Natural killer cell treated with Interleukin-12 subunit alpha and Interleukin-12 subunit beta and Interleukin-15 and Interleukin-18, amount 100 ng/mL, for 72 hours (primary cell): ENCODE data around the gene PTPRN2. TPM values are rescaled to one million over a fixed set of nuclear protein-coding genes. Genes with fewer than 3 reads are reported as not detected.
"Not testable (repeated sequence)": the region's sequence is repeated elsewhere in the genome, so short reads cannot be mapped to it uniquely, and the experiment has no call there.

Source experiments
- ATAC-seq, 2 donors: fragments of 150-1000 bp; cut with Tn5 transposase in 1 of 2; sonication (Bioruptor Pico), chemical (Tn5 transposase) in 1 of 2; 2 replicates each; pipeline ENCODE4 v1.10.0; 2021
- DNase-seq: peaks from one replicate; pipeline ENCODE4 v3.0.0; 2022; ENCODE audit warnings: low spot score
- H3K27ac Mint-ChIP-seq, 2 donors: 1 replicate in 1 of 2; 2 replicates in 1 of 2; pipeline ENCODE4 v1.8.0; 2022; ENCODE audit warnings: mixed read lengths in 2 of 2, mild to moderate bottlenecking in 1 of 2, moderate library complexity in 1 of 2
- H3K27me3 Mint-ChIP-seq, 2 donors: 1 replicate in 1 of 2; 2 replicates in 1 of 2; pipeline ENCODE4 v1.8.0; 2022; ENCODE audit warnings: mixed read lengths in 2 of 2
- H3K36me3 Mint-ChIP-seq: one replicate; pipeline ENCODE4 v1.8.0; 2022; ENCODE audit warnings: mixed read lengths
- H3K4me1 Mint-ChIP-seq, 2 donors: 1 replicate in 1 of 2; 2 replicates in 1 of 2; pipeline ENCODE4 v1.8.0; 2022; ENCODE audit warnings: low read depth in 2 of 2, mixed read lengths in 2 of 2, mild to moderate bottlenecking in 1 of 2
- H3K4me3 Mint-ChIP-seq: one replicate; pipeline ENCODE4 v1.8.0; 2022; ENCODE audit warnings: mixed read lengths
- H3K9me3 Mint-ChIP-seq: 2 replicates; pipeline ENCODE4 v1.8.0; 2022; ENCODE audit warnings: mixed read lengths
- total RNA-seq, 2 donors: library from RNA; stranded (reverse); gene quantifications; one replicate each; pipeline ENCODE4 v1.2.3, GENCODE V29; 2022

The PTPRN2 gene
- total RNA-seq, 2 donors from 2014 or later = 0.17 to 0.74 TPM

DNA sequence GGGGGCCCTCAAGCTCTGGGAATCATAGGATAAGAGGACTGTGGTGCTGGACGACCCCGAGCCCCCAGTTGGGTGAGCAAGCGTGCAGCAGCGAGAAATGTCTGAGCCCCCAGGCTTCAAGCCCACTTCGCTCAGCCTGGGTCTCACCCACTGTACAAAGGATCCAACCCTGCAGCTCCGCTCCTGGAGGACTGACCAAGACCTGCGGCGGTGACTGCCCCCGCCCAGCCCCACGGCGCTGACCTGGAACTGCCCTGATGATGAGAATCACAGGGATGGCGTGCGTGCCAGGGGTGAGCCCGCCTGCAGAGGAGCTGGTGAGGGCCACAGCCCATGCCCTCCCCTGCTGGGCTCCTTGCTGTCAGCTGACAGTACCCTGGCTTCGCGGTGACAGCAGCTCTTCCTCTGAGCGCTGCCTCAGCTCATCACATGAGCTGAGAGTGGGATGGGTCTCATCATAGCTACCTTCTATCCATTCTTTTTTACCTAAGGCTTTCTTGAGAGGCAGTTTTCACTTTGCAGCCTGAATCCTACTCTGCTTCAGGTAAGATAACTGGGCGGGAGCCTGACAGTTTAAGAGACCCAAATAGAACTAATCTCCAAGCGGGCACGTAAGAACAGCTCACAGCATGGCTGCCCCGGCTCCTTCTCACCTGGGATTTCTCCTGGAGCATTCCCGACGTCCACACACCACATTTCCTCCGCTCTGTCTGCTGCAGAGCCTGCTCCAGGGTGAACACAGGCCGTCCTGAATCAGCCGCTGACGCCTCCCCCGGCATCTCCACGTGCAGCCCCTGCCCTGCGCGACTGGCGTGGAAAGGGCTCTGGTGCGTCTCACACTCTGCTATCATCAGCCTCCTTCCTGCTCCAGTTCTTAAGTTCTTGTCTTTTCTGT, 329.9 kb downstream of the PTPRN2 start:
- Mint-ChIP-seq H3K9me3 (no peaks in the 10 kb centered on the region), H3K27ac (no peak overlapping the region), H3K27me3 (no peaks in the 10 kb centered on the region), H3K36me3 (no peaks in the 10 kb centered on the region), H3K4me1 (no peaks in the 10 kb centered on the region), H3K4me3 (no peak overlapping the region)
- no peak for DNase-seq
- peak in 1 of 2 donors; percentile 24 for ATAC-seq

- DNase-seq = no peak
- no peak overlapping the region for H3K27ac Mint-ChIP-seq
Observed at GRCh38 chr7:158257001-158257400, 330.6 kb downstream of the PTPRN2 start.

DNA sequence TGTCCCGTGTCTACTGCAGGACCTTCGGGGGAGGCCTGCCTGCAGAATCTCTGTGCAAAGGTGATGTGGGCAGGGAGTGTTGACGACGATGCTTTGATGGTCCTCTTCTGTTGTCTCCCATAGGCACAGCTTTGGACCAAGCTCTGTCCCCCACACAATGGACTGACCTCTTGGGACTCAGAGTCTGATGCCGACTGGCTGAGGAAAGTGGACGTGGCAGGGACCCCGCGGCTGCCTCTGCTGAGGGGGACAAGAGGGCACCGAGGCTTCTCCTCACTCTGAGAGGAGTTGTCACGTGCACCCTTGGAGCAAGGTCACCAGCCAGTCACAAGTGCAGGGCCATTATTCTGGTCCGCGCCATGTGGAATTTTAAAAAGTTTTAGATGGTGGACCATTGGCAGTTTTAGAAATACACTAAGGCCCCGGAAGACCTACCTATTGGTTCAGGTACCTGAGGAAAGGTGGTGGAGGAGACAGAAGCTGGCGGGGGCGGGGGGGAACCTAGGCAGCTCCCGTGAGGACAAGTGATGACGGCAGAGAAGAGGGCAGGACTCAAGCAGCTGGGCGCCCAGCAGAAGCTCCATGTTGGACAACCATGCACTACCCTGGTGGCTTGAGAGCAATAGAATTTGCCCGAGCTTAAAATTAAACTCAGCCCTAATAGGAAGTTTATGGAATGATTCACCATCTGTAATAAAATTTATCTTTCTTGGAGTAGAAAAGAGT, 331.4 kb downstream of the PTPRN2 start:
- Mint-ChIP-seq H3K4me1 (no peaks in the 10 kb centered on the region), H3K36me3 (no peaks in the 10 kb centered on the region), H3K27ac (no peak overlapping the region), H3K27me3 (no peaks in the 10 kb centered on the region), H3K9me3 (no peaks in the 10 kb centered on the region), H3K4me3 (no peak overlapping the region)
- no peak for ATAC-seq
- DNase-seq = no peak

More at GRCh38 chr7:158257001-158257400, 330.6 kb downstream of the PTPRN2 start:
- no peak overlapping the region for H3K4me3 Mint-ChIP-seq
- no peaks in the 10 kb centered on the region for H3K9me3 Mint-ChIP-seq
- H3K36me3 Mint-ChIP-seq = no peaks in the 10 kb centered on the region
- ATAC-seq = no peak
- H3K4me1 Mint-ChIP-seq = no peaks in the 10 kb centered on the region
- H3K27me3 Mint-ChIP-seq = no peaks in the 10 kb centered on the region

GRCh38 chr7:158255558-158255957, 332.1 kb downstream of the PTPRN2 start:
- Mint-ChIP-seq H3K36me3 (no peaks in the 10 kb centered on the region), H3K27ac (no peak overlapping the region), H3K9me3 (no peaks in the 10 kb centered on the region), H3K4me3 (no peak overlapping the region), H3K27me3 (no peaks in the 10 kb centered on the region), H3K4me1 (no peaks in the 10 kb centered on the region)
- no peak for DNase-seq
- peak in 1 of 2 donors; percentile 11 for ATAC-seq

DNA sequence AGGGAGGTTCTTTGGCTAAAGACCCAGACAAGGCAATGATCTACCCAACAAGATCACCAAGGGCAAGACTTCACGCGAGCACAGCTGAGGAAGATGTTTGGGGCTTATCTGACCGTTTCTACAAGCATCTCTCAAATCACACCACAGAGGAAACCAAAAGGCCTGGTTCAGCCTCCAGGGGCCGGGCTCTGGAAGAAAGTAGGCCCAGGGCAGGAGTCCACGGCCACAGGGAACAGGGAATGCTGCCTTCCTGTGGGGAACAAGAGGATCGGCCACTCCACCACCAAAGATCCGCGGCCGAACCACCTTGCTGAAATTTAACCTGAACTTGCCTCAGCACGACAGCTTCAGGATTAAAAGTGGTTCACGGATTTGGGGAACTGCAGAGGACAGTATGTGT, 332.5 kb downstream of the PTPRN2 start:
- Mint-ChIP-seq H3K4me3 (no peak overlapping the region), H3K27ac (no peak overlapping the region), H3K9me3 (no peaks in the 10 kb centered on the region), H3K36me3 (no peaks in the 10 kb centered on the region), H3K27me3 (no peaks in the 10 kb centered on the region), H3K4me1 (no peaks in the 10 kb centered on the region)
- ATAC-seq (no peak), DNase-seq (no peak)

- not testable (repeated sequence) for H3K27me3 Mint-ChIP-seq, H3K36me3 Mint-ChIP-seq, H3K4me1 Mint-ChIP-seq, H3K27ac Mint-ChIP-seq, H3K4me3 Mint-ChIP-seq, DNase-seq, ATAC-seq, H3K9me3 Mint-ChIP-seq
Observed at GRCh38 chr7:158253670-158254045, 334.0 kb downstream of the PTPRN2 start.

DNA sequence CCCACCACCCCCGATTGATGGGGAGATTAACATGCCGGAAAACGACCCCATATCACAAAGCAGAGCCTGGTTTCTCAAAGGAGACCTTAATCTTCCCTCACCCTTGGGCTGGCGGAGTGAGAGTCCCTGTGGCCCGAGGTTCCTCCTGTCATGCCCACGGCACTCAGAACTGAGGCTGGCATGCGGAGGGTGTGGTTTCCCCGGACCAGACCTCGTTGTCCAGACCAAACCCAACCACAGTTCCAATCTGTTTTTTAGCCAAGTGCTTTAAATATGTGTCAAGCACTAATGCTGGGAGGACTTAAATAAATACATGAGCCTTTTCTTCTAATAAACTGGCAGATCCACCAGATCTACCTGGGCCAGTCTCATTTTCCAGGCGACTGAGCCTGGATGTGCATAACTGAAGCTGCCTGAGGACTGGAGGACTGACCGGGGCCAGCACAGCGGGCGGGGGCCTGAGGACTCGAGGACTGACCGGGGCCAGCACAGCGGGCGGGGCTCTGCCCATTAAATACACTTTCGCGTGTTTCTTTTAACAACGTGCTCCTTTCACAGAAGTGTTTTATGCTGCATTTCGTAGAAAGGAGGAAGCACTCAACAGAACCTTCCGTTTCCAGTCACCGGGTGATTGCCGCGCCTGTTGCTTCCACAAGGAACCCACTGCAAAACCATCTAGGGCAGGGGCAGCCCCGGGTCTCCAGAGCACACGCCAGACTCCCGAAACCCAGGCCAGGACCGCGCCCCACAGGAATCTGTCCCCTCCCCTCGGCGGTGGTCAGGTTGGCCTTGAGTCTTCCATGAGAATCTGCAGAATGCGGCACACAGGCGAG, 334.6 kb downstream of the PTPRN2 start:
- Mint-ChIP-seq H3K27me3 (no peaks in the 10 kb centered on the region), H3K36me3 (no peaks in the 10 kb centered on the region), H3K4me3 (no peak overlapping the region), H3K9me3 (no peaks in the 10 kb centered on the region), H3K27ac (no peak overlapping the region), H3K4me1 (no peaks in the 10 kb centered on the region)
- ATAC-seq = no peak
- no peak for DNase-seq

DNA sequence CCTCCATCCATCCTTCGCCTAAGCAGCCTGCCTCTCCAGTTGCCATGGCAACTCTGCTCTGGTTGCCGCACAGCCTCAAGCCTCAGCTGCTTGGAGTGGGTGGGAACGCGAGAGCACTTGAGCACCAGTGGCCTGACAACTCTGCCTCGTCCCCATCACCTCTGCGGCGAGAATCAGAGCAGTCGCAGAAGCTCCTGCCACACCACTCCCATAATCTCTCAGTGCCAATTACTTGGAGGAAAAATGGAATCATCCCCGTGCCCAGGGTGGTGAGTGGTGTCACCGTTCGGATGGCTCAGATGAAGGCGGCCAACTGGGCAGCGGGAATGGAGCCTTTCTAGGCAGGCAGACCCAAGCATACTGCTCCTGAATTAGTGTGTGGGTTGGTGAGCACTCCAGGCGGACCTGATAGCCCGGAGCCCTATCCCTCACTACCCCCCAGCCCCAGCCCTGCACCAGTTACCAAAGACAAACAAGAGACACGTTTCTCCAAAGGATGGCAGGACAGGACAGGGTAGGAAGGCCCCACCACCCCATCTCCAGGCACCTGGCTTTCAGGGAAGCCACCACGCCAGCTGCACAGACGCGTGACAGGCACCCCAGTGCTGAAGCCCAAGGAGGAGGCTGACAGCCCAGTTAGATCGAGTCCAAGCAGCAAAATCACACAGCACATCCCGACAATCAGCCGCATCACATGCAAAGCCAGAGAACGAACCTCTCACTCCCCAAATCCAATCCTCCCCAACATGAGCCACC, 335.4 kb downstream of the PTPRN2 start:
- Mint-ChIP-seq H3K27ac (no peak overlapping the region), H3K4me3 (no peak overlapping the region), H3K27me3 (no peaks in the 10 kb centered on the region), H3K9me3 (no peaks in the 10 kb centered on the region), H3K36me3 (no peaks in the 10 kb centered on the region), H3K4me1 (no peaks in the 10 kb centered on the region)
- DNase-seq (no peak), ATAC-seq (peak in 1 of 2 donors; percentile 24)

- DNase-seq (no peak), ATAC-seq (no peak)
- H3K27ac Mint-ChIP-seq = no peak overlapping the region
- H3K36me3 Mint-ChIP-seq = no peaks in the 10 kb centered on the region
- H3K4me3 Mint-ChIP-seq = no peak overlapping the region
- H3K4me1 Mint-ChIP-seq = no peaks in the 10 kb centered on the region
- H3K27me3 Mint-ChIP-seq = no peaks in the 10 kb centered on the region
- H3K9me3 Mint-ChIP-seq = no peaks in the 10 kb centered on the region
Observed at GRCh38 chr7:158251061-158251965, 336.3 kb downstream of the PTPRN2 start.

DNA sequence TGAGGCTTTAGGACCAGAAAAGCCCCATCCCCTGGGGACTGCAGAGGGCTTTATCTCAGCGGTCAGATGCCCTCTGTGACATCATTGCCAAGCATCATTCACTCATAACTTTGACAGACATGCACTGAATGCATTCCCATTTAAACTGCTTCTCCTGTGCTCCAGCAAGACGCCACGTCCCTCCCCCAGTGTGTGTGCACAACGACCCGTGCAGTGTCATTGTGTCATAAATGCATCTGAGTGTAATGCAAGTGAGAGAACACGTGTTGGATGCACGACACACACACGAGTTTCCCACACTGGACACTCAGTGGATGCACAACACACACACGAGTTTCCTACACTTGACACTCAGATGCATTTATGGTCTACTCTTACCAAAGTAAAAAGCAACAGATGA, 337.9 kb downstream of the PTPRN2 start:
- ATAC-seq (no peak), DNase-seq (no peak)
- Mint-ChIP-seq H3K4me3 (no peak overlapping the region), H3K27me3 (no peaks in the 10 kb centered on the region), H3K27ac (no peak overlapping the region), H3K9me3 (no peaks in the 10 kb centered on the region), H3K4me1 (no peaks in the 10 kb centered on the region), H3K36me3 (no peaks in the 10 kb centered on the region)

DNA sequence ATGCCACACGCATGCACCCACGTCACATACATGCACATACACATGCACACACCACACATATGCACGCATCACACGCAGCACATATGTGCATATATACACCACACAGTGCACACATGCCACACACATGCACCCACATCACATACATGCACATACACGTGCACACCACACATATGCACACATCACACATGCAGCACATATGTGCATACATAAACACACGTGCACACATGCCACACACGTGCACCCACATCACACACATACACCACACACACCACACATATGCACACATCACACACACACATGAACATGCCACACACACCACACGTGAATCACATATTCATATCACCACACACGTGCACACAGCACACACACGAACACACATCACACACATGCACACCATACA, 338.8 kb downstream of the PTPRN2 start:
- no peaks in the 10 kb centered on the region for H3K27me3 Mint-ChIP-seq
- H3K9me3 Mint-ChIP-seq = no peaks in the 10 kb centered on the region
- H3K4me3 Mint-ChIP-seq = no peak overlapping the region
- no peak for DNase-seq
- H3K27ac Mint-ChIP-seq = no peak overlapping the region
- H3K36me3 Mint-ChIP-seq = no peaks in the 10 kb centered on the region
- H3K4me1 Mint-ChIP-seq = no peaks in the 10 kb centered on the region
- ATAC-seq = no peak

DNA sequence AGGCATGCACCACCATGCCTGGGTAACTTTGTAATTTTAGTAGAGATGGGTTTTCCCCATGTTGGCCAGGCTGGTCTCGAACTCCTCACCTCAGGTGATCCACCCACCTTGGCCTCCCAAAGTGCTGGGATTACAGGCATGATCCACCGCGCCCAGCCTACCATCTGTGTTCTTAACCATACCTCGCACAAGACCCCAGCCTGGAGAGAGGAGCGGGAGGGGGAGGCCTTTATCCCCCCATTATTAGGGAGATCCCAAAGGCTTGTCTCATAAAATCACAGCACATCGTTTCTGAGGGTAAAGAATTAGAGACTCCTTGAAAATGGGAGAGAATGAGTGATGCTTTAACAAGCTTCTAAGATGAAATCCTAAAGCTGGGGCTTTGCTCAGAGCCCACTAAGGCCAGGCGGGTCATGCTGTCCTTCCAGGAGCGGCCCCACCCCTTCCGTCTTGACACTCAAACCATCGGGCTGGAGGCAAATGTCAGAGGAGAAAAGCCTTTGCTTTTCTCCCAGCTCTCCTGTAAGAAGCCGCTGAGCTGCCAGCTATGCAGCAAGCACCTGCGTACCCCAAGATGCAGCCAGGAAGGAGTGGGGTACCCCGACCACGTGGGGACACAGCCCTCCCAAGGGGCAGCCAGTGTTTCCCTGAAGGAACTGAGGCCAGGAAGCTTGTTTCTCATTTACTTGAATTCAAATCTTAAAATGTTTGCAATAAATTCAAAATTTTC, 339.7 kb downstream of the PTPRN2 start:
- Mint-ChIP-seq H3K36me3 (no peaks in the 10 kb centered on the region), H3K4me1 (no peaks in the 10 kb centered on the region), H3K27me3 (no peaks in the 10 kb centered on the region), H3K4me3 (no peak overlapping the region), H3K27ac (no peak overlapping the region), H3K9me3 (no peaks in the 10 kb centered on the region)
- ATAC-seq = no peak
- no peak for DNase-seq
